Measurements from ENCODE around the gene SCFD2. TPM values are rescaled to one million over a fixed set of nuclear protein-coding genes. Genes with fewer than 3 reads are reported as not detected.

Gene SCFD2
- polyA plus RNA-seq, 1 donor from 2014 or later = 5.0 TPM

DNA sequence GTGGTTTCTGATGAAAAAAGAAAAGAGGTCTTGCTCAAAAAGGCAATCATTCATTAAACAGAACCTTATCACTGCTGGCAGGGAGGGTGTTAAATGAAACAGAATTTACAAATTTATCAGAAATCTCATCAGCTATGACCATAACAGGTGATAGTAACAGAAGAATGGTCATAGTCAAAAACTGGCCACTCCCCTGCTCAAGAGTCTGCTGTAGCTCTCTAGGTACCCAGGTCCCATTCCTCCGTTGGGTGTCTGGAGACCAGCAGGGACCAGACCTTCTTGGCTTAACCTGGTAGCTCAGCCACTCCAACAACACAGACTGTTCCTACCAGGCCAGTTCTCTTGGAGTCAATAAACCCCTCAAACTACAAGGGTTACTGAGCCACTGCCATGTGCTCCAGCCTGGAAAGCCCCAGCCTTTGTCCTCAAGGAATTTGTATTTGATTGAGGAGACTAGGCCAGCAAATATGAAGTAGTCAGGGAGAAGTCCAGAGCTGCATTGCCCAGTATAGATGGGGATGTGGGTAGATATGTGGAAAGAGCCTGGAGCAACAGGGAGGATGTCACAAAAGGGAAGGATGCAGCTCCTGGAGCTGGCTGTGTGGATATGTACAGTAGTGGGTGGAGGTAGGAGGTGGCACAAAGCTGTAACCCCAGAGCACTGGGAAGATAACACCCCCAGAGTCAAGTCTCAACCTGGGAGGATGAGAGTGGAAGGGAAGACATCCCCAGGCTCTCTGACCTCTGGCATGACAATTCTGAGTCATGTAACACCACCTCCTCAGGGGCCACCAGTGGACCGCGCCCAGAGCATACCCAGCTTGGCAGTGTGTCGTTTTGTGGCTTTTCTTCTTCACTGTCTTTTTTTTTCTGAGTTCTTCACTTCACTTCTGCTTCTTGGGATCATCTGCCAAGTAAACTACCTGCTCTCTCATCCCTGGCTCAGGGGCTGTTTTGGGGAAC, 481.9 kb downstream of the SCFD2 start:
- Histone ChIP-seq H2AFZ (ENCODE audit: low read depth, low read length) (no peak overlapping the region), H3K36me3 (ENCODE audit: insufficient read depth, low read length) (no peaks in the 10 kb centered on the region), H4K20me1 (ENCODE audit: insufficient read depth) (no peaks in the 10 kb centered on the region), H3K79me2 (replicated peaks; ENCODE audit: insufficient read depth, low read length) (no peaks in the 10 kb centered on the region), H3F3A (ENCODE audit: insufficient read depth, low read length, poor library complexity, severe bottlenecking) (no peaks in the 10 kb centered on the region), H3K4me3 (ENCODE audit: low read length) (no peak overlapping the region), H3K27ac (ENCODE audit: low read length) (no peak overlapping the region), H3K9me3 (ENCODE audit: low read length) (no peaks in the 10 kb centered on the region), H3K9me2 (ENCODE audit: insufficient read depth, low read length) (no peaks in the 10 kb centered on the region), H3K27me3 (ENCODE audit: insufficient read depth, low read depth, low read length) (no peaks in the 10 kb centered on the region), H3K4me2 (ENCODE audit: low read length) (no peak overlapping the region), H3K9ac (ENCODE audit: low read length) (no peak overlapping the region)
- TF ChIP-seq RAD21 (conservative IDR thresholded peaks at IDR 0.05) = no peak
- TF ChIP-seq TAF1 (IDR thresholded peaks at IDR 0.05; ENCODE audit: low read depth) = no peak
- TF ChIP-seq SMC3 (conservative IDR thresholded peaks at IDR 0.05; ENCODE audit: poor library complexity) = no peak
- TF ChIP-seq EZH2 (IDR thresholded peaks at IDR 0.05; ENCODE audit: borderline replicate concordance, insufficient read depth, low read length, poor library complexity, severe bottlenecking) = no peak
- TF ChIP-seq, protein P1, sequence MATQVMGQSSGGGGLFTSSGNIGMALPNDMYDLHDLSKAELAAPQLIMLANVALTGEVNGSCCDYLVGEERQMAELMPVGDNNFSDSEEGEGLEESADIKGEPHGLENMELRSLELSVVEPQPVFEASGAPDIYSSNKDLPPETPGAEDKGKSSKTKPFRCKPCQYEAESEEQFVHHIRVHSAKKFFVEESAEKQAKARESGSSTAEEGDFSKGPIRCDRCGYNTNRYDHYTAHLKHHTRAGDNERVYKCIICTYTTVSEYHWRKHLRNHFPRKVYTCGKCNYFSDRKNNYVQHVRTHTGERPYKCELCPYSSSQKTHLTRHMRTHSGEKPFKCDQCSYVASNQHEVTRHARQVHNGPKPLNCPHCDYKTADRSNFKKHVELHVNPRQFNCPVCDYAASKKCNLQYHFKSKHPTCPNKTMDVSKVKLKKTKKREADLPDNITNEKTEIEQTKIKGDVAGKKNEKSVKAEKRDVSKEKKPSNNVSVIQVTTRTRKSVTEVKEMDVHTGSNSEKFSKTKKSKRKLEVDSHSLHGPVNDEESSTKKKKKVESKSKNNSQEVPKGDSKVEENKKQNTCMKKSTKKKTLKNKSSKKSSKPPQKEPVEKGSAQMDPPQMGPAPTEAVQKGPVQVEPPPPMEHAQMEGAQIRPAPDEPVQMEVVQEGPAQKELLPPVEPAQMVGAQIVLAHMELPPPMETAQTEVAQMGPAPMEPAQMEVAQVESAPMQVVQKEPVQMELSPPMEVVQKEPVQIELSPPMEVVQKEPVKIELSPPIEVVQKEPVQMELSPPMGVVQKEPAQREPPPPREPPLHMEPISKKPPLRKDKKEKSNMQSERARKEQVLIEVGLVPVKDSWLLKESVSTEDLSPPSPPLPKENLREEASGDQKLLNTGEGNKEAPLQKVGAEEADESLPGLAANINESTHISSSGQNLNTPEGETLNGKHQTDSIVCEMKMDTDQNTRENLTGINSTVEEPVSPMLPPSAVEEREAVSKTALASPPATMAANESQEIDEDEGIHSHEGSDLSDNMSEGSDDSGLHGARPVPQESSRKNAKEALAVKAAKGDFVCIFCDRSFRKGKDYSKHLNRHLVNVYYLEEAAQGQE (IDR thresholded peaks at IDR 0.05; ENCODE audit: borderline replicate concordance) = no peak
- TF ChIP-seq, protein P2, sequence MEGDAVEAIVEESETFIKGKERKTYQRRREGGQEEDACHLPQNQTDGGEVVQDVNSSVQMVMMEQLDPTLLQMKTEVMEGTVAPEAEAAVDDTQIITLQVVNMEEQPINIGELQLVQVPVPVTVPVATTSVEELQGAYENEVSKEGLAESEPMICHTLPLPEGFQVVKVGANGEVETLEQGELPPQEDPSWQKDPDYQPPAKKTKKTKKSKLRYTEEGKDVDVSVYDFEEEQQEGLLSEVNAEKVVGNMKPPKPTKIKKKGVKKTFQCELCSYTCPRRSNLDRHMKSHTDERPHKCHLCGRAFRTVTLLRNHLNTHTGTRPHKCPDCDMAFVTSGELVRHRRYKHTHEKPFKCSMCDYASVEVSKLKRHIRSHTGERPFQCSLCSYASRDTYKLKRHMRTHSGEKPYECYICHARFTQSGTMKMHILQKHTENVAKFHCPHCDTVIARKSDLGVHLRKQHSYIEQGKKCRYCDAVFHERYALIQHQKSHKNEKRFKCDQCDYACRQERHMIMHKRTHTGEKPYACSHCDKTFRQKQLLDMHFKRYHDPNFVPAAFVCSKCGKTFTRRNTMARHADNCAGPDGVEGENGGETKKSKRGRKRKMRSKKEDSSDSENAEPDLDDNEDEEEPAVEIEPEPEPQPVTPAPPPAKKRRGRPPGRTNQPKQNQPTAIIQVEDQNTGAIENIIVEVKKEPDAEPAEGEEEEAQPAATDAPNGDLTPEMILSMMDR (IDR thresholded peaks at IDR 0.05; ENCODE audit: poor library complexity, severe bottlenecking) = no peak
- TF ChIP-seq EP300 (conservative IDR thresholded peaks at IDR 0.05; ENCODE audit: poor library complexity, severe bottlenecking) = no peak
- no peak for TF ChIP-seq MXI1 (conservative IDR thresholded peaks at IDR 0.05; ENCODE audit: poor library complexity, severe bottlenecking)
- no peak for TF ChIP-seq POLR2AphosphoS5 (IDR thresholded peaks at IDR 0.05)

DNA sequence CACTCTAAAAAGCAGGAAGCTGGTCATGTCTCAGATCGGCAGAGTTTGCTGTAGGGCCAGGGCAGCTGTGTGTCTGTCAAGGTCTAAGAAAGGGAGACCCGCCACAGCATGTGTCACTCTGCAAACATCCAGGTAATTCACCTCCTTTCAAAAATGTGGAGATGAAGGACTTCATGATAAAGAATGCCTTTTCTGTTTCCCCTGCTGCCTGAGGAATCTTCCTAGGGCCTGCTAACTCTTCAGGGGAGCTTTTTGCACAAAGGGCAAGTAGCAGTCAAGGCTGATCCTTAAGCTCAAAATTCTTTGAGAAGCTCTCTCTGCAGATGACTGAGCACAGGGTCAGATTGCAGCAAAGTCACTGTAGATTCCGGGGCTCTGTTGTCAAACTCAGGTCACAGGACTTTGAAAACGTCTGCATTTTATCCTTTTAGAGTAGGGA, 482.7 kb downstream of the SCFD2 start:
- Histone ChIP-seq H3K4me3 (ENCODE audit: low read length) (no peak overlapping the region), H3K9me3 (ENCODE audit: low read length) (no peaks in the 10 kb centered on the region), H3K27ac (ENCODE audit: low read length) (no peak overlapping the region), H3K4me2 (ENCODE audit: low read length) (no peak overlapping the region), H3K9ac (ENCODE audit: low read length) (no peak overlapping the region), H3K79me2 (replicated peaks; ENCODE audit: insufficient read depth, low read length) (no peaks in the 10 kb centered on the region), H3K36me3 (ENCODE audit: insufficient read depth, low read length) (no peaks in the 10 kb centered on the region), H3K27me3 (ENCODE audit: insufficient read depth, low read depth, low read length) (no peaks in the 10 kb centered on the region), H3K9me2 (ENCODE audit: insufficient read depth, low read length) (no peaks in the 10 kb centered on the region), H2AFZ (ENCODE audit: low read depth, low read length) (no peak overlapping the region), H4K20me1 (ENCODE audit: insufficient read depth) (no peaks in the 10 kb centered on the region), H3F3A (ENCODE audit: insufficient read depth, low read length, poor library complexity, severe bottlenecking) (no peaks in the 10 kb centered on the region)
- TF ChIP-seq POLR2AphosphoS5 (IDR thresholded peaks at IDR 0.05) (no peak), RAD21 (conservative IDR thresholded peaks at IDR 0.05) (no peak), EP300 (conservative IDR thresholded peaks at IDR 0.05; ENCODE audit: poor library complexity, severe bottlenecking) (no peak), SMC3 (conservative IDR thresholded peaks at IDR 0.05; ENCODE audit: poor library complexity) (no peak), TAF1 (IDR thresholded peaks at IDR 0.05; ENCODE audit: low read depth) (no peak), MXI1 (conservative IDR thresholded peaks at IDR 0.05; ENCODE audit: poor library complexity, severe bottlenecking) (no peak), EZH2 (IDR thresholded peaks at IDR 0.05; ENCODE audit: borderline replicate concordance, insufficient read depth, low read length, poor library complexity, severe bottlenecking) (no peak)
- TF ChIP-seq, protein P2 (IDR thresholded peaks at IDR 0.05; ENCODE audit: poor library complexity, severe bottlenecking) = no peak
- TF ChIP-seq, protein P1 (IDR thresholded peaks at IDR 0.05; ENCODE audit: borderline replicate concordance) = no peak
